Prostate gland (tissue), 2 donors: Measurements from ENCODE around the gene PPM1L.

Experiments used
- POLR2A ChIP-seq: fragments of 450-650 bp; IDR thresholded peaks from one replicate; pipeline ENCODE4 v1.6.1; 2016; ENCODE audit warnings: antibody characterized with exemption, mild to moderate bottlenecking
- TF ChIP-seq, protein P1 (sequence below), 4 experiments: fragments of 200-600 bp in 2 of 4; fragments of 450-650 bp in 2 of 4; sonication (generic) in 2 of 4; IDR thresholded peaks; 1 replicate in 3 of 4; 2 replicates in 1 of 4; pipeline ENCODE4 v1.5.1; 2016 to 2019; ENCODE audit warnings: antibody characterized with exemption in 4 of 4, mild to moderate bottlenecking in 2 of 4, moderate library complexity in 2 of 4

GRCh38 chr3:160982491-160982890 lies 226.5 kb downstream of the PPM1L start:
- TF ChIP-seq POLR2A: no peak
- TF ChIP-seq, protein P1, sequence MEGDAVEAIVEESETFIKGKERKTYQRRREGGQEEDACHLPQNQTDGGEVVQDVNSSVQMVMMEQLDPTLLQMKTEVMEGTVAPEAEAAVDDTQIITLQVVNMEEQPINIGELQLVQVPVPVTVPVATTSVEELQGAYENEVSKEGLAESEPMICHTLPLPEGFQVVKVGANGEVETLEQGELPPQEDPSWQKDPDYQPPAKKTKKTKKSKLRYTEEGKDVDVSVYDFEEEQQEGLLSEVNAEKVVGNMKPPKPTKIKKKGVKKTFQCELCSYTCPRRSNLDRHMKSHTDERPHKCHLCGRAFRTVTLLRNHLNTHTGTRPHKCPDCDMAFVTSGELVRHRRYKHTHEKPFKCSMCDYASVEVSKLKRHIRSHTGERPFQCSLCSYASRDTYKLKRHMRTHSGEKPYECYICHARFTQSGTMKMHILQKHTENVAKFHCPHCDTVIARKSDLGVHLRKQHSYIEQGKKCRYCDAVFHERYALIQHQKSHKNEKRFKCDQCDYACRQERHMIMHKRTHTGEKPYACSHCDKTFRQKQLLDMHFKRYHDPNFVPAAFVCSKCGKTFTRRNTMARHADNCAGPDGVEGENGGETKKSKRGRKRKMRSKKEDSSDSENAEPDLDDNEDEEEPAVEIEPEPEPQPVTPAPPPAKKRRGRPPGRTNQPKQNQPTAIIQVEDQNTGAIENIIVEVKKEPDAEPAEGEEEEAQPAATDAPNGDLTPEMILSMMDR (IDR thresholded peaks at IDR 0.05): no peak
